Measurements from ENCODE around the gene SIK2.
A peak's percentile ranks its signal among the peaks of the same experiment; 100 is the strongest.

Gene SIK2

DNA sequence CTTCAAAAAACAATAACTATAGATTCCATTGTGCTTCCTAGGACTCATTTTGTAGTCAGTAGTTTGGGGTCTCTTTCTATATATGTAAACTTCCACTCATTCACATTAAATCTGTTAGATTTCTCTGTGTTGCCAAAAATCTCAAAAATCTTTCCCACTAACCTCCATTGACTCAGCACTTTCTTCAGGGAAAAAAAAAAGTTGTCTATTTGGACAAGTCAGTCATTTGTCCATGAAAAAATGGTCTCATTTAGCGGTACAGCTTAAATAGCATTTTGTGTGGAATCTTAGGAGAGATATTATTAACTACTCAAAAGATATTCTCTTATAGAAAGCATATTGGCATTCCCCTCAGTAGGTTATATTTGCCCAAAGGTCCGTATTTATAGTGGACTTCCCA is 82.0 kb downstream of the SIK2 start:
- in situ Hi-C loops (cut with HindIII; ENCODE audit: low sequenced_read_pairs): no loop called here
- TF ChIP-seq, protein P1, sequence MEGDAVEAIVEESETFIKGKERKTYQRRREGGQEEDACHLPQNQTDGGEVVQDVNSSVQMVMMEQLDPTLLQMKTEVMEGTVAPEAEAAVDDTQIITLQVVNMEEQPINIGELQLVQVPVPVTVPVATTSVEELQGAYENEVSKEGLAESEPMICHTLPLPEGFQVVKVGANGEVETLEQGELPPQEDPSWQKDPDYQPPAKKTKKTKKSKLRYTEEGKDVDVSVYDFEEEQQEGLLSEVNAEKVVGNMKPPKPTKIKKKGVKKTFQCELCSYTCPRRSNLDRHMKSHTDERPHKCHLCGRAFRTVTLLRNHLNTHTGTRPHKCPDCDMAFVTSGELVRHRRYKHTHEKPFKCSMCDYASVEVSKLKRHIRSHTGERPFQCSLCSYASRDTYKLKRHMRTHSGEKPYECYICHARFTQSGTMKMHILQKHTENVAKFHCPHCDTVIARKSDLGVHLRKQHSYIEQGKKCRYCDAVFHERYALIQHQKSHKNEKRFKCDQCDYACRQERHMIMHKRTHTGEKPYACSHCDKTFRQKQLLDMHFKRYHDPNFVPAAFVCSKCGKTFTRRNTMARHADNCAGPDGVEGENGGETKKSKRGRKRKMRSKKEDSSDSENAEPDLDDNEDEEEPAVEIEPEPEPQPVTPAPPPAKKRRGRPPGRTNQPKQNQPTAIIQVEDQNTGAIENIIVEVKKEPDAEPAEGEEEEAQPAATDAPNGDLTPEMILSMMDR (IDR thresholded peaks at IDR 0.05; ENCODE audit: low read depth, low read length, missing control alignments): no peak
- H3K4me3 ChIP-seq (ENCODE audit: low read depth, low read length): no peak overlapping the region
- DNase-seq (ENCODE audit: low read depth): no peak

DNA sequence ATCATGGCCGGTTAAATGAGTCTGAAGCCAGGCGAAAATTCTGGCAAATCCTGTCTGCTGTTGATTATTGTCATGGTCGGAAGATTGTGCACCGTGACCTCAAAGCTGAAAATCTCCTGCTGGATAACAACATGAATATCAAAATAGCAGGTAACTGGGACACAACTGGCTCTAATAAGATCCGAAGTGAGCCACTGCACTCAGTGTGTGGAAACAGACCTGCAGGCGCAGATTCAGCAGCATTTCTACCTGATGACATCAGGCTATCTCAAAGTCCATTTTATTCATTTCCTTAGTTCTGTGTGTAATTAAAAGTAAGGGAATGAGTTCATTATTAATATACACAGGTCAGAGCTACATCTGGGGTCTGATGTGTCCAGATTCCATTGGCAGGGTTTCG is 85.8 kb downstream of the SIK2 start:
- in situ Hi-C loops (cut with HindIII; ENCODE audit: low sequenced_read_pairs): loop anchor here (5.0 kb wide), 2 partner anchors 36 to 89 kb away; no protein-coding TSS in a partner anchor
- TF ChIP-seq, protein P1 (IDR thresholded peaks at IDR 0.05; ENCODE audit: low read depth, low read length, missing control alignments): no peak

DNA sequence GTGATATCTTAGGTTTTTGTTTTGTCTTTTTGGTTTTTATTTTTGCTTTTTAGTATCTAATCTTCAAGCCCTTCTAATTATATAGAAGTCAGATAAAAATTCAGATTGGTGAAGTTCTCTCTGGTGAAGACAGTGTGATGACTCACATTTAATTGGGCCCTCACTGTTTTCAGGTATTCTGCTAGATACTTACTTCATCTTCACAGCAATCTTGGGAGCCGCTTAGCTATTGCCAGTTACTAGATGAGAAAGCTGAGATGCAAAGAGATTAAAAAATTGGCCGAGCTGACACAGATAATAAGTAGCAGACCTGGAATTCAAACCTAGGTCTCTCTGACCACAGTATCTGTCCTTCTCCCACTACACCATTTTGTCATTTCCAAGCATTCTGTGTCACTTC is 88.9 kb downstream of the SIK2 start:
- H3K4me3 ChIP-seq (ENCODE audit: low read depth, low read length): no peak overlapping the region
- TF ChIP-seq, protein P1 (IDR thresholded peaks at IDR 0.05; ENCODE audit: low read depth, low read length, missing control alignments): no peak
- DNase-seq (ENCODE audit: low read depth): no peak
- in situ Hi-C loops (cut with HindIII; ENCODE audit: low sequenced_read_pairs): no loop called here

More for the DNA sequence above, 85.8 kb downstream of the SIK2 start:
- DNase-seq (ENCODE audit: low read depth): no peak
- no peak overlapping the region for H3K4me3 ChIP-seq (ENCODE audit: low read depth, low read length)

DNA sequence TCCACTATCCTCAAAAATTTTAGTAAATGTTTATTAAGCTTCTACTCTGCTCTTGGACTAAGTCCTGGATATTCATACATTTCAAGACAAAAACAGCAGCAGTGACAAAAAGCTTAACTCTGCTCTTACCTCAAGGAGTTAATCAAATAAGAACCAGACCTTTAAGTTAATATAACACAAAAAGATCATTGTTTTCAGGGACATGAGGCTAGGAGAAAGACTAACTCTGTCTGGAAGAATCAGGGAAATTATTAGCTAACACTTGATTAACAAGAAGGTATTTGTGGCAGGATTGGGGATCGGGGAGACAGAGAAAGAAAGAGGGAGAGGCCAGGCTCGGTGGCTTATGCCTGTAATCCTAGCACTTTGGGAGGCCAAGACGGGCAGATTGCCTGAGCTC is 89.5 kb downstream of the SIK2 start:
- TF ChIP-seq, protein P1 (IDR thresholded peaks at IDR 0.05; ENCODE audit: low read depth, low read length, missing control alignments): no peak
- DNase-seq (ENCODE audit: low read depth): no peak
- in situ Hi-C loops (cut with HindIII; ENCODE audit: low sequenced_read_pairs): no loop called here
- H3K4me3 ChIP-seq (ENCODE audit: low read depth, low read length): no peak overlapping the region

DNA sequence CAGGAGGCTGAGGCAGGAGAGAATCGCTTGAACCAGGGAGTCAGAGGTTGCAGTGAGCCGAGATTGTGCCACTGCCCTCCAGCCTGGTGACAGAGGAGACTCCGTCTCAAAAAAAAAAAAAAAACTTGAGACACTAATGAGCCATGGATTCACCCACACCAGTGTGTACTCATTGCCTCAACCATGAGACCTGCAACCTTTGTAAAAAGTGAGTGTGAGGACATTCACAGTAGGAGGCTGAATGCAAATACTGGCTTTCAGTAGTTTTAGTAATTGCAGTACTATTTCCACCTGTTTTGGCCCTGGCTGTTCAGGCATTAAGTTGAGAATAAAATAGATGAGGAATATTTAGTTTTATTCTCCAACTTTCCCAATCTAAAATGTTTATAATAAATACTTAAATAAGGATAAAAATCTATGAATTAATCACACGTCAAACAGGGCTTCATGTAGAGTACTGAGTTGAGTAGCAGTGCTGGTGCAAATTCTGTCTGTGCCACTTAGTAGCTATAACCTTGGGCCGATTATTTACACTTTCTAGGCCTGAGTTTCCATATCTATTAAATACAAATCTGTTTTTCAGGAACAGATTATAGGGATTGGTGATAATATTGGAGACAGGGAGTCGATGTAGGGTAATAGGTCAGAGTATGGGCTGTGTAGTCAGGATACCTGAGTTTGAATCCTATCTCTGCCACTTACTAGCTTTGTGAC is 91.1 kb downstream of the SIK2 start:
- DNase-seq (ENCODE audit: low read depth): no peak
- TF ChIP-seq, protein P1 (IDR thresholded peaks at IDR 0.05; ENCODE audit: low read depth, low read length, missing control alignments): no peak
- in situ Hi-C loops (cut with HindIII; ENCODE audit: low sequenced_read_pairs): no loop called here
- H3K4me3 ChIP-seq (ENCODE audit: low read depth, low read length): no peak overlapping the region

DNA sequence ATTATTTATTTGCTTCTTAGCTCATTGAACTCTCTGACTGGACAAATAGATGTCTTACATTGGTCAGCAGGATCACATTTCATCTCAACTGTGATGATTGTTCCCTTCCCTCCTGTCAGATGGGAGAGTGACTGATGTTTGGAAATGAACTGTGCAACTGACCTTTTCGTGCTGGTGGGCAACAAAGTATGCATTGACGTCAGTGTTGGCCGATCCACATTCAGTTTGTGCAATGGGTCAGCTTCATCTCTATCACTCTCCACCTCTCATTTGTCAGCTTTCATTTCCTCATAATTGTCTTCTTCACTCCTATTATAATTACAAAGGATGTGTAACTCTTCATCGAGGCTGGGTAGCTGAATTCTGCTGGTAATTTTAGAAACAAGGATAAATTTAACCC is 92.6 kb downstream of the SIK2 start:
- DNase-seq (ENCODE audit: low read depth): peak; percentile 90
- H3K4me3 ChIP-seq (ENCODE audit: low read depth, low read length): no peak overlapping the region
- TF ChIP-seq, protein P1 (IDR thresholded peaks at IDR 0.05; ENCODE audit: low read depth, low read length, missing control alignments): no peak
- in situ Hi-C loops (cut with HindIII; ENCODE audit: low sequenced_read_pairs): loop anchor here (5.0 kb wide), 1 partner anchor 88 kb away; no protein-coding TSS in a partner anchor

Data from astrocyte of the cerebellum (primary cell).